ENCODE data around the gene C12orf56. TPM values are rescaled to one million over a fixed set of nuclear protein-coding genes. Genes with fewer than 3 reads are reported as not detected.

Gene C12orf56
- total and polyA plus RNA-seq, 2 donors (not counting 3 experiments of a cell fraction or from before 2014, with no cell fraction given), result 0.06 TPM; not detected in 1

GRCh38 chr12:64270411-64270810 lies 120.1 kb downstream of the C12orf56 start:
- Histone ChIP-seq H3K4me1 (ENCODE audit: control insufficient read depth, extremely low read depth, insufficient read depth, low read length) (no peaks in the 10 kb centered on the region), H4K20me1 (replicated peaks; ENCODE audit: control insufficient read depth, extremely low read depth, insufficient read depth, low read length) (no peaks in the 10 kb centered on the region), H3K4me2 (ENCODE audit: insufficient read depth, low read length) (no peak overlapping the region), H3K4me3 (replicated peaks in 1 of 3; ENCODE audit: insufficient read depth in 1 of 3, low read depth in 1 of 3, low read length in 3 of 3) (no peak overlapping the region), H3K79me2 (ENCODE audit: control insufficient read depth, insufficient read depth, low read length) (no peaks in the 10 kb centered on the region), H3K36me3 (ENCODE audit: control insufficient read depth in 2 of 2, extremely low read depth in 1 of 2, insufficient read depth in 2 of 2, low read length in 2 of 2) (no peaks in the 10 kb centered on the region), H3K27me3 (ENCODE audit: control insufficient read depth in 2 of 2, insufficient read depth in 2 of 2, low read length in 2 of 2) (peaks cover 2 to 3% of the 10 kb centered on the region in 2 experiments), H3K9me3 (replicated peaks; ENCODE audit: control insufficient read depth, insufficient read depth, low read length) (no peaks in the 10 kb centered on the region), H2AFZ (ENCODE audit: low read depth, low read length) (no peak overlapping the region), H3K9ac (replicated peaks; ENCODE audit: extremely low read depth, insufficient read depth, low read length) (no peak overlapping the region), H3K9me1 (replicated peaks; ENCODE audit: control insufficient read depth, extremely low read depth, insufficient read depth, low read length) (no peaks in the 10 kb centered on the region), H3K27ac (ENCODE audit: insufficient read depth, low read depth, low read length) (no peak overlapping the region)
- DNase-seq (ENCODE audit: low read depth, low spot score) (no peak), FAIRE-seq (no peak)
- no peak for TF ChIP-seq EZH2 (IDR thresholded peaks at IDR 0.05; ENCODE audit: borderline replicate concordance, low read depth, low read length, severe bottlenecking)
- intact Hi-C loops (cut with micrococcal nuclease) (loop anchor here (5.0 kb wide), 1 partner anchor 427 kb away; no protein-coding TSS in a partner anchor), dilution Hi-C loops (cut with MboI; ENCODE audit: extremely low pct_ligation_motif_present, low sequenced_read_pairs) (no loop called here)
- ChIA-PET POLR2A (no interaction called here), CTCF (interaction anchor here (1.0 kb wide), 1 partner anchor 9 kb away, joined by 3 read pairs; no protein-coding TSS in a partner anchor)
- no TSS peak for BruUV-seq (replicated peaks)

- no peaks in the 10 kb centered on the region for H3K9me3 ChIP-seq (replicated peaks; ENCODE audit: control insufficient read depth, insufficient read depth, low read length)
- no TSS peak for BruUV-seq (replicated peaks)
- no peaks in the 10 kb centered on the region for H3K9me1 ChIP-seq (replicated peaks; ENCODE audit: control insufficient read depth, extremely low read depth, insufficient read depth, low read length)
- intact Hi-C loops (cut with micrococcal nuclease), result no loop called here
- no peak for TF ChIP-seq POLR2AphosphoS5 (IDR thresholded peaks at IDR 0.05; ENCODE audit: insufficient read depth, low read depth, low read length)
- no peak for TF ChIP-seq POLR2A (IDR thresholded peaks at IDR 0.05; ENCODE audit: low read depth, low read length)
- TF ChIP-seq MAX (IDR thresholded peaks at IDR 0.05; ENCODE audit: insufficient read depth, insufficient read length), result no peak
- no peak for TF ChIP-seq GATA2 (IDR thresholded peaks at IDR 0.05; ENCODE audit: insufficient read depth, insufficient read length, low read depth, low read length)
- no peak for TF ChIP-seq CTCF (IDR thresholded peaks at IDR 0.05; ENCODE audit: extremely low read depth in 1 of 2, insufficient read depth in 1 of 2, low read depth in 1 of 2, low read length in 2 of 2)
- no peak for TF ChIP-seq JUN (IDR thresholded peaks at IDR 0.05; ENCODE audit: borderline replicate concordance, insufficient read depth, insufficient read length, low read depth)
- TF ChIP-seq MYC (IDR thresholded peaks at IDR 0.05; ENCODE audit: low read depth, low read length), result no peak
- H3K4me1 ChIP-seq (ENCODE audit: control insufficient read depth, extremely low read depth, insufficient read depth, low read length), result no peaks in the 10 kb centered on the region
- ChIA-PET POLR2A (no interaction called here), CTCF (no interaction called here)
- FAIRE-seq, result no peak
- no peak for DNase-seq (ENCODE audit: low read depth, low spot score)
- H3K9ac ChIP-seq (replicated peaks; ENCODE audit: extremely low read depth, insufficient read depth, low read length), result no peak overlapping the region
- H4K20me1 ChIP-seq (replicated peaks; ENCODE audit: control insufficient read depth, extremely low read depth, insufficient read depth, low read length), result no peaks in the 10 kb centered on the region
- no peak overlapping the region for H3K27ac ChIP-seq (ENCODE audit: insufficient read depth, low read depth, low read length)
- H3K4me2 ChIP-seq (ENCODE audit: insufficient read depth, low read length), result no peak overlapping the region
- no peak overlapping the region for H3K4me3 ChIP-seq (replicated peaks in 1 of 3; ENCODE audit: insufficient read depth in 1 of 3, low read depth in 1 of 3, low read length in 3 of 3)
- H3K36me3 ChIP-seq (ENCODE audit: control insufficient read depth in 2 of 2, extremely low read depth in 1 of 2, insufficient read depth in 2 of 2, low read length in 2 of 2), result no peaks in the 10 kb centered on the region
- H2AFZ ChIP-seq (ENCODE audit: low read depth, low read length), result no peak overlapping the region
- H3K27me3 ChIP-seq (ENCODE audit: control insufficient read depth in 2 of 2, insufficient read depth in 2 of 2, low read length in 2 of 2), result peaks cover 0 to 2% of the 10 kb centered on the region in 2 experiments
- no peaks in the 10 kb centered on the region for H3K79me2 ChIP-seq (ENCODE audit: control insufficient read depth, insufficient read depth, low read length)
- dilution Hi-C loops (cut with MboI; ENCODE audit: extremely low pct_ligation_motif_present, low sequenced_read_pairs), result no loop called here
Observed at GRCh38 chr12:64269161-64269560, 121.4 kb downstream of the C12orf56 start.
